ENCODE results near the gene PTCHD4.
"Not testable (repeated sequence)": the region's sequence is repeated elsewhere in the genome, so short reads cannot be mapped to it uniquely, and the experiment has no call there.

Gene PTCHD4

GRCh38 chr6:48111143-48111506 is at the start of gene PTCHD4:
PTCHD4 (minus strand) TSS chr6:48111197; CDS start chr6:48068957, 42,240 bp downstream.
- no peak for DNase-seq

DNA sequence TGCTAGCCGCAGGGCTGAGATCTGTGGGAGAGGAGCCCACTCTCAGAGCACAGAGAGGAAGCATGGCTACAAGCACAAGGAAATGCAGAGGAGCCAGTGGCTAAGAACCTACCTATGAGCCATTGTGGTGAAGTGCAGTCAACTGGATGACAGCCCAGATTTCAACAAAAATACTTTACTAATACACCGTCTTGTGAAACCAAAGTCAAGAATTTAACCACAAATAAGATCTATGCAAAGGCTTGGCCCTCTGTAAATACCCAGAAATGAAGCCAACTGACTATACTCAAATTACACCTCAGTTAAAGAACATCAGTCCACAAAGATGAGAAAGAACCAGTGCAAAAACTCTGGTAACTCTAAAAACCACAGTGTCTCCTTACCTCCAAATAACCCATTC is 40.1 kb upstream of the PTCHD4 start:
- DNase-seq, result no peak

- no peak for DNase-seq
These were observed 39.7 kb upstream of the PTCHD4 start for GRCh38 chr6:48150701-48151100.

DNA sequence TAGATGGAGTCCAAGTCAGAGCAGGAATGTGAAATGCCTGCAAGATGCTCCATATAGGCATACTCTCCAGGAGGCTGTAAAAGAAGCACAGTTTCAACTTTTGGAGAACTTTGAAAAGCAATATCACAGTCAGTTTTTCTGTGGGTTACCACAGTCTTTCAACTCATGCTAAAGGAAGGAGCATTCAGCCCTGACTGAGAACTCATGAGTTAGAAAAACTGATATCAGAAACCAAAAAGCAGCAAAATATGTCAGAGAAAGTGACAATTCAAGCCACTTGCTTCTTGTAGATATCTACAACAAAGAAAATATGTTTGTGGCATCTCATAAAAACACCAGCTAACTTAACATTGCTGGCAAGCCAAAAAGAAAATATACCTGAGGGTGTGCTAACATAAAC is 36.1 kb upstream of the PTCHD4 start:
- no peak for DNase-seq

GRCh38 chr6:48144021-48144420 is 33.0 kb upstream of the PTCHD4 start:
- DNase-seq, result no peak

GRCh38 chr6:48141975-48142374 is 31.0 kb upstream of the PTCHD4 start:
- DNase-seq, result no peak

DNA sequence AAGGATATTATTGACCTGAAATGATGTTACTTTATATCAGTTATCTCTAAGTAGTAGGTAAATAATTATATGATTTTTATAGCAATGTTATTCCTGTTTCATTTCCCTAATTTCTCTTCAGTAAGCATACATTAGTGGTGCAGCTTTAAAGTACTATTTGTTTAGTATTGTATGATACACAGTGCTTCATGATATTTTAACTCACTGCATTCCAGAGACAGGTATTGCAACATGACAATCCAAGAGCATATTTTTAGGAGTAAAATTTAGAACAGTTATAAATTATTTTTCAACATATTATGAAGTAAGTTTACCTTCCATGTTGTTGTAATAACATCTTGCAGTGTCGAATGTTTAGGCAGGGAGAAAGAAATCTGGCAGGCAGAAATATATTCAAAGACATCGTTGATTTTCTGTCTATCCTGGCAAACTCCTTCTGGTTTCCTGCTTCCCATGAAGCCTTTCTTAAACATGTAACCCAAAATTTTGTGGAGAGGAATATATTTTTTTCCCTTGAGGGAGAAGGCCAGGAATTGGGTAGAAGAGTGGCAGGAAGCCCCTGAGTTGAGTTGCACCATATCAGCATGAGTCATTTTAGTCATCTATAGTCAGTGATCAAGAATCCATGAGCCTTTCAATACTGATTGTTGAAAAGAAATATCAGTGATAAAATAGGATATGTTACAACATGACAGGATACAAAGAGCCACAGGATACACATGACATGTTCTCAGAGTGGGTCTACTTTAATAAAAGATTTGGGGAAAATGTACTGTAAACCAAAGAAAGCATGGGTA is 29.0 kb upstream of the PTCHD4 start:
- no peak for DNase-seq

DNA sequence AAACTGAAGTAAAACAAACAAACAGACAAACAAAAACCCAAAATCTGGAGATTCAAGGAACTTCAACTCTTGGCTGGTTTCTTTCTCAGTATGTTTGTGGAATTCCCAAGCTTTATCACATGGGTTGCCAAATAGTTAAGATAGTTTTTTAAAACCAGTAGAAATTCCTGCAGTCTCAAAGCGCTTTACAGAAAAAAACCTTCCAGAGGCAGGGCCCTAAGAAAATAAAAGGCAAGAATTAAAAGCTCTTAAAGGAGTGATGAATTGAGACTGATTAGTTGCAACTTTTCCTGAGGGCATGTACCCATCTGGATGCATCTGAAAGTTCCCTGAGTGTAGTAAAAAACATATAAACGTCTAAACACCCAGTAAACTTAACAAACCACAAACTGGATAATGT is 25.9 kb upstream of the PTCHD4 start:
- no peak for DNase-seq

GRCh38 chr6:48135323-48136084 is 24.5 kb upstream of the PTCHD4 start:
- no peak for DNase-seq

DNA sequence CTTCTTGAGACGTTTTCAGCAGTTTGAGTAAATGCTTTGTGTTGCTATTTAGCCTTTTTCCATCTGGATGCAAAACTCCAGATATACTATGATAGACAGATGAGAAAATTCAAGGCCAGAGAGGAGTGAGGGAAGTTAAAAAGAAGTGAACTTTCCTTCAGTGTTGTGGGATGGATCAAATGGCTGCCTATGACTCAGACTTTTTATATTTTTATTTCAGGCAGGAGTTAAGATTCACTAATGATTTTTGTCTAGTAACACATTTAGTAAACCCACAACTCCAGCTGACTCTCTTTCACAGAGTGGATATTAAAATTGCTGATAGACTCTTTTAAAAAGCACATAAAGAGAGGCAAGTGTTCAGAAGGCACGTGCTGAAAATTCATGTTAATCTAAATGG is 23.2 kb upstream of the PTCHD4 start:
- no peak for DNase-seq

DNA sequence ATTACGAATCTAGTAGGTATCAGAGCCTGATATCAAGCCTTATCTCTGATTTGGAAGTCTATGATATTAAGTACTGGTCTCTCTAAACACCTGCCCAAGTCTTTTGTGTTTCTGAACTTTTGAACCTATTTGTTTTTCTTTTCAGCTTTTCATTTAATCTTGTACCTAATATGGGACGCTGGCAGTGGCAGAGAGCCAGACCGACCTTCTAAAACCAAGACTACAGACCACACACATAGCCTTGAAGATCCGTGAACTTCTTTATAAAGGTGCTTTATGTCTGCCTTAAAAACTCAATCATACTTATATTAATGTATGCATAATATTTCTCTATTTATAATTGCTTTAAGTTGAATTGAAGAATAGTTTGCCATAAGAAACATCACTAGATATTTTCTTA is 12.6 kb upstream of the PTCHD4 start:
- no peak for DNase-seq

DNA sequence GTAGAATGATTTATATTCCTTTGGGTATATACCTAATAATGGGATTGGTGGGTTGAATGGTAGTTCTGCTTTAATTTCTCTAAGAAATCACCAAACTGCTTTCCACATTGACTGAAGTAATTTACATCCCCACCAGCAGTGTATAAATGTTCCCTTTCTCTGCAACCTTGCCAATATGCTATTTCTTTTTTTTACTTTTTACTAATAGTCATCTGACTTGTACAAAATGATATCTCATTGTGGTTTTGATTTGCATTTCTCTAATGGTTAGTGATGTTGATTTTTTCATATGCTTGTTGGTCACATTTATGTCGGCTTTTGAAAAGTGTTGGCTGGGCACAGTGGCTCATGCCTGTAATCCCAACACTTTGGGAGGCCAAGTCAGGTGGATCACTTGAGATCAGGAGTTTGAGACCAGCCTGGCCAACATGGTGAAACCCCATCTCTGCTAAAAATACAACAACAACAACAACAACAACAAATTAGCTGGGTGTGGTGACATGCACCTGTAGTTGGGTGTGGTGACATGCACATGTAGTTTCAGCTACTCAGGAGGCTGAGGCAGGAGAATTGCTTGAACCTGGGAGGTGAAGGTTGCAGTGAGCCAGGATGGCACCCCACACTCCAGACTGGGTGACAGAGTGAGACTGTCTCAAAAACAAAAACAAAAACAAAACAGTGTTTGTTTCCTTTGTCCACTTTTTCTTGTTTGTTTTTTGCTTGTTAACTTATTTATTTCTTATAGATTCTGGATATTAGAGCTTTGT is 11.2 kb upstream of the PTCHD4 start:
- not testable (repeated sequence) for DNase-seq

GRCh38 chr6:48116699-48117645 is 6.0 kb upstream of the PTCHD4 start:
- no peak for DNase-seq

DNA sequence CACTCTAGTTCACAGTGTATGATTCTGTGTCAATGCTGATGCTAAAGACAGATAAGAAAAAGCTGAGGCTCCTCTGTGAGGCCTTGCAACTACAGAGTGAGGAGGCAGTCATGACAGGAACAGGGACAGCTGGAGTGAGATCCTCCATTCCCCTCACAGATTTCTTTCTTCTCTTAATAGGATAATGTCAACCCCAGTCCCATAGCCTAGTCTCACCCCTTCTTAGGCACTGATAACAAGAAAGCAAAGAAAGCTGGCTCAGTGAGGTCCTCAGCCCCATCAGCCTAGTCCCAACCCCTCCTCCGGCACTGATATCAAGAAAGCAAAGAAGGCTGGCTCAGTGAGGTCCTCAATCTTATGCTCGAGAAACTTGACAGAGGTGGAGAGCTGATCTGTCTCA is 2.1 kb upstream of the PTCHD4 start:
- DNase-seq, result no peak

DNA sequence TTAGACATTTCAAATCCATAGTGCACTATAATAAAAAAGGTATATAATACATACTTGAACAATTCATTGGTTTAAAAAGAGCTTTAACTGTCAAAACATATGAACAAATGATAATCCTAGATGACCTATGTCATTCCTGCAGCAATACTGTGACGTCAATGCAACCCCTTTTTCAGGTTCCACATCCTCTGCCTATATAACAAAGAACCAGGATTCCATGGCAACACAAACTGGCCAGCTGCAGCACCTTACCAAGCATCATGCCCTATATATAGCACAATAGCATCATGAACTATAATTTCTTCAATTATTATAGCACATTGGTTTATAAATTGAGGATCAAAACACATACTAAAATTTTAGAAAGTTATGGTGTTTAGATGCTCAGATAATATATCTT is 578 bp upstream of the PTCHD4 start:
- DNase-seq, result no peak

DNA sequence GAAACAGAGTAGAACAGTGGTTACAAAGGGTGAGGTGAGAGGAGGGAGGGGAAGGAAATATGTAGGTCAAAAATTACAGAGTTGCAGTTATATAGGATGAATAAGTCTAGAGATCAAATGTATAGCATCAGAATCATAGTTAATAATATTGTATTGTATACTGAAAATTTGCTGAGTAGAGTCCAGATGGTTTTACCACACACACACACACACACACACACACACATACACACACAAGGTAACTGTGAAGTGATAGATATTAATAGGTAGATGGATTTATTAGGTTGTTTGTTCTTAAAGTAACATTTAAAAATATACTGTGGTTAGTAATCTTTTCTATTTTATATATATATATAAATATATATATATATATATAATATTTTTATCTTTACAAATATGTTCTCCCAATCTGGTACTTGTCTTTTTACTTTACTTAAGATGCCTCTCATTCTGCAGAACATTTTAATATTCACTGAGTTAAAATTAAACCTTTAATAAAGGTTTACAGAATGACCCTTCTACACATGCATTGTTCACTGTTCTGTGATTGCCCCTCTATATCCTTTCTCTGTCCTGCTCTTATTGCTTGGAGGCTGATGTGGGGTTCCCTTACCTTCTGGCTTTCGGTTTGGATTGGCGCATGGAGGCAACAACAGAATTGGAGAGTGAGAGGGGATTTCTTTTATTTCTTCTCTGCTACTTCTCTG is 408 bp downstream of the PTCHD4 start:
- no peak for DNase-seq

DNA sequence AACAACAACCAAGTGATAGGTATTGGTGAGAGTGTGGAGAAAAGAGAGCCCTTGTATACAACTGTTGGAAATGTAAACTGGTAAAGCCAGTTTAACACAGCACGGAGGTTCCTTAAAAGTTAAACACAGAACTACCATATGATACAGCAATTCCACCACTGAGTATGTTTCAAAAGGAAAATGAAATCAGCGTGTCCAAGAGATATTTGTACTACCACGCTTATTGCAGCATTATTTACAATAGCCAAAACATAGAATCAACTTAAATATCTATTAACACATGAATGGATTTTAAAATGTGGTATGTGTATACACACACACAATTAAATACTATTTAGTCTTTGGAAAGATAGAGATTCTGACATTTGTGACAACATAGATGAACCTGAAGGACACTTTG is 1.1 kb downstream of the PTCHD4 start:
- no peak for DNase-seq

DNA sequence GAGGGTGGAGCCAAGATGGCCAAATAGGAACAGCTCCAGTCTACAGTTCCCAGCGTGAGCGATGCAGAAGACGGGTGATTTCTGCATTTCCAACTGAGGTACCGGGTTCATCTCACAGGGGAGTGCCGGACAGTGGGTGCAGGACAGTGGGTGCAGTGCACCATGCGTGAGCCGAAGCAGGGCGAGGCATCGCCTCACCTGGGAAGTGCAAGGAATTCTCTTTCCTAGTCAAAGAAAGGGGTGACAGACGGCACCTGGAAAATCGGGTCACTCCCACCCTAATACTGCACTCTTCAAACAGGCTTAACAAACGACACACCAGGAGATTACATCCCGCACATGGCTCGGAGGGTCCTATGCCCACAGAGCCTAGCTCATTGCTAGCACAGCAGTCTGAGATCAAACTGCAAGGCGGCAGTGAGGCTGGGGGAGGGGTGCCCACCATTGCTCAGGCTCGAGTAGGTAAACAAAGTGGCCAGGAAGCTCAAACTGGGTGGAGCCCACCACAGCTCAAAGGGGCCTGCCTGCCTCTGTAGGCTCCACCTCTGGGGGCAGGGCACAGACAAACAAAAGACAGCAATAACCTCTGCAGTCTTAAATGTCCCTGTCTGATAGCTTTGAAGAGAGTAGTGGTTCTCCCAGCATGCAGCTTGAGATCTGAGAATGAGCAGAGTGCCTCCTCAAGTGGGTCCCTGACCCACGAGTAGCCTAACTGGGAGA is 8.4 kb downstream of the PTCHD4 start:
- not testable (repeated sequence) for DNase-seq

DNA sequence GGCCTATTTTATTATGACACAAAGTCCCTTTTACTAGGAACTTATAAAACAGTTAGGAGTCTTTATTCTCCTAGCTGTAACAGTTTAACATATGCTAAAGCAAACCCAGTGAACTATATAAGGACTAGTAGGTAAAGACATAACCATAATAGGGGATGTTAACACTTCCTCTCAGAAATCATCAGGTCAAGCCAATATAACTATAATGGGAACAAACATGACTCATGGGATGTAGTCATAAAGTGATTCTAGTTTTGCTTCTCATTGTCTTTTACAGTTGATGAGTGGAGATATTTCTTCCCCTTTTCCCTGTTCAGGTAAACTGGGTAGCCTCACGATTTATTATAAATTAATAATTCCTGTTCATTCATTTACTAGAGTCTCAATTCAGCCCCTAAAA is 9.7 kb downstream of the PTCHD4 start:
- no peak for DNase-seq

GRCh38 chr6:48100588-48100895 is 10.5 kb downstream of the PTCHD4 start:
- DNase-seq, result no peak
